ENCODE measurements around the gene UBAP1. TPM values are rescaled to one million over a fixed set of nuclear protein-coding genes. Genes with fewer than 3 reads are reported as not detected.
"Not testable (repeated sequence)": the region's sequence is repeated elsewhere in the genome, so short reads cannot be mapped to it uniquely, and the experiment has no call there.

Gene UBAP1
- total RNA-seq, 2 donors from 2014 or later, result 38.3 to 72.2 TPM

GRCh38 chr9:34224349-34224748 lies 45.5 kb downstream of the UBAP1 start:
- TF ChIP-seq POLR2AphosphoS5 (IDR thresholded peaks at IDR 0.05) (no peak), POLR2A (IDR thresholded peaks at IDR 0.05) (no peak), CTCF (IDR thresholded peaks at IDR 0.05) (no peak)
- no peaks in the 10 kb centered on the region for H3K4me1 ChIP-seq (replicated peaks)
- intact Hi-C loops (cut with DNase I), result no loop called here
- WGBS, result 91% methylated on average over 12 of the region's 12 CpGs
- H3K27me3 ChIP-seq (replicated peaks; ENCODE audit: insufficient read depth), result no peaks in the 10 kb centered on the region
- H3K4me3 ChIP-seq, result no peak overlapping the region
- H3K27ac ChIP-seq, result no peak overlapping the region
- DNase-seq (ENCODE audit: low spot score), result no peak
- no peaks in the 10 kb centered on the region for H3K36me3 ChIP-seq
- H3K9me3 ChIP-seq, result no peaks in the 10 kb centered on the region

- H3K4me1 ChIP-seq (replicated peaks); DNase-seq (ENCODE audit: low spot score); H3K36me3 ChIP-seq; H3K9me3 ChIP-seq; intact Hi-C loops (cut with DNase I); H3K27me3 ChIP-seq (replicated peaks; ENCODE audit: insufficient read depth); H3K4me3 ChIP-seq; H3K27ac ChIP-seq: not testable (repeated sequence)
- WGBS, result 99% methylated on average over 9 of the region's 9 CpGs
Measured at GRCh38 chr9:34226144-34226760, 47.4 kb downstream of the UBAP1 start.

GRCh38 chr9:34227445-34227844 lies 48.6 kb downstream of the UBAP1 start:
- Histone ChIP-seq H3K36me3 (no peaks in the 10 kb centered on the region), H3K4me3 (no peak overlapping the region), H3K27ac (no peak overlapping the region), H3K4me1 (replicated peaks) (no peaks in the 10 kb centered on the region), H3K27me3 (replicated peaks; ENCODE audit: insufficient read depth) (no peaks in the 10 kb centered on the region), H3K9me3 (no peaks in the 10 kb centered on the region)
- 96% methylated on average over 2 of the region's 2 CpGs for WGBS
- intact Hi-C loops (cut with DNase I), result no loop called here
- DNase-seq (ENCODE audit: low spot score), result no peak
- TF ChIP-seq CTCF (IDR thresholded peaks at IDR 0.05) (no peak), POLR2AphosphoS5 (IDR thresholded peaks at IDR 0.05) (no peak), POLR2A (IDR thresholded peaks at IDR 0.05) (no peak)

GRCh38 chr9:34230556-34230955 lies 51.7 kb downstream of the UBAP1 start:
- Histone ChIP-seq H3K4me3 (no peak overlapping the region), H3K4me1 (replicated peaks) (no peaks in the 10 kb centered on the region), H3K27me3 (replicated peaks; ENCODE audit: insufficient read depth) (no peaks in the 10 kb centered on the region), H3K36me3 (no peaks in the 10 kb centered on the region), H3K27ac (no peak overlapping the region), H3K9me3 (no peaks in the 10 kb centered on the region)
- whole genome bisulfite sequencing, result 78% methylated on average over 4 of the region's 4 CpGs
- no peak for DNase-seq (ENCODE audit: low spot score)
- TF ChIP-seq POLR2AphosphoS5 (IDR thresholded peaks at IDR 0.05), result no peak
- TF ChIP-seq CTCF (IDR thresholded peaks at IDR 0.05), result no peak
- no peak for TF ChIP-seq POLR2A (IDR thresholded peaks at IDR 0.05)
- intact Hi-C loops (cut with DNase I), result no loop called here

- no peaks in the 10 kb centered on the region for H3K27me3 ChIP-seq (replicated peaks; ENCODE audit: insufficient read depth)
- no peak for DNase-seq (ENCODE audit: low spot score)
- no peaks in the 10 kb centered on the region for H3K4me1 ChIP-seq (replicated peaks)
- TF ChIP-seq CTCF (IDR thresholded peaks at IDR 0.05), result no peak
- no peak for TF ChIP-seq POLR2A (IDR thresholded peaks at IDR 0.05)
- no peak for TF ChIP-seq POLR2AphosphoS5 (IDR thresholded peaks at IDR 0.05)
- intact Hi-C loops (cut with DNase I), result no loop called here
- no peak overlapping the region for H3K27ac ChIP-seq
- no peaks in the 10 kb centered on the region for H3K9me3 ChIP-seq
- WGBS, result 89% methylated on average over 2 of the region's 2 CpGs
- H3K36me3 ChIP-seq, result no peaks in the 10 kb centered on the region
- no peak overlapping the region for H3K4me3 ChIP-seq
Measured at GRCh38 chr9:34232201-34232600, 53.4 kb downstream of the UBAP1 start.

Data from prostate gland (tissue), 2 donors.